Neural cell (in vitro differentiated cells): ENCODE results near the gene CREB3L1. TPM values are rescaled to one million over a fixed set of nuclear protein-coding genes. Genes with fewer than 3 reads are reported as not detected.

Experiments
- H2AFZ ChIP-seq: fragments of 200-600, 300-800 bp; sonication (generic), shearing (Covaris generic); 2 replicates; pipeline ENCODE4 v1.6.0; 2014; ENCODE audit warnings: low read depth, mild to moderate bottlenecking, antibody characterized with exemption, low read length, moderate library complexity
- H3F3A ChIP-seq: fragments of 200-600 bp; shearing (Covaris generic); 2 replicates; pipeline ENCODE4 v1.6.1; 2016; ENCODE audit warnings: mild to moderate bottlenecking, moderate library complexity, mixed read lengths, antibody characterized with exemption, low read length; ENCODE audit not compliant: insufficient read depth, poor library complexity, severe bottlenecking
- H3K27ac ChIP-seq: fragments of 200-600, 300-800 bp; sonication (generic), shearing (Covaris generic); 2 replicates; pipeline ENCODE4 v1.5.1; 2014; ENCODE audit warnings: mild to moderate bottlenecking, low read length, moderate library complexity
- H3K27me3 ChIP-seq: fragments of 300-800, 200-600 bp; sonication (generic), shearing (Covaris generic); 2 replicates; pipeline ENCODE4 v1.6.0; 2014; ENCODE audit warnings: mild to moderate bottlenecking, low read depth, low read length, moderate library complexity; ENCODE audit not compliant: insufficient read depth
- H3K36me3 ChIP-seq: fragments of 300-800, 200-600 bp; sonication (generic), shearing (Covaris generic); 2 replicates; pipeline ENCODE4 v1.5.1; 2014; ENCODE audit warnings: mild to moderate bottlenecking, antibody characterized with exemption, low read length, moderate library complexity; ENCODE audit not compliant: insufficient read depth
- H3K4me2 ChIP-seq: fragments of 300-800, 200-600 bp; sonication (generic), shearing (Covaris generic); 2 replicates; pipeline ENCODE4 v1.6.0; 2014; ENCODE audit warnings: mild to moderate bottlenecking, low read length
- H3K4me3 ChIP-seq: fragments of 300-800, 200-600 bp; sonication (generic), shearing (Covaris generic); 2 replicates; pipeline ENCODE4 v1.5.1; 2014; ENCODE audit warnings: mild to moderate bottlenecking, low read length, moderate library complexity
- H3K79me2 ChIP-seq: fragments of 200-600 bp; shearing (Covaris generic); replicated peaks from 2 replicates; pipeline ENCODE4 v1.6.0; 2014; ENCODE audit warnings: mild to moderate bottlenecking, low read length, moderate library complexity; ENCODE audit not compliant: insufficient read depth
- H3K9ac ChIP-seq: fragments of 300-800, 200-600 bp; sonication (generic), shearing (Covaris generic); 2 replicates; pipeline ENCODE4 v1.6.1; 2016; ENCODE audit warnings: mild to moderate bottlenecking, low read length, mixed read lengths
- H3K9me2 ChIP-seq: fragments of 200-600 bp; shearing (Covaris generic); 2 replicates; pipeline ENCODE4 v1.6.1; 2016; ENCODE audit warnings: mild to moderate bottlenecking, low read length, mixed read lengths; ENCODE audit not compliant: insufficient read depth
- H3K9me3 ChIP-seq: fragments of 200-600, 300-800 bp; sonication (generic), shearing (Covaris generic); 2 replicates; pipeline ENCODE4 v1.6.1; 2016; ENCODE audit warnings: mild to moderate bottlenecking, mixed run types, low read length, moderate library complexity, mixed read lengths
- H4K20me1 ChIP-seq: fragments of 200-600 bp; shearing (Covaris generic); 2 replicates; pipeline ENCODE4 v1.6.1; 2016; ENCODE audit warnings: mild to moderate bottlenecking, mixed run types; ENCODE audit not compliant: insufficient read depth
- CTCF ChIP-seq: fragments of 450-650 bp; IDR thresholded peaks from 2 replicates; pipeline ENCODE4 v1.5.1; 2014; ENCODE audit warnings: antibody characterized with exemption, mild to moderate bottlenecking, moderate library complexity; ENCODE audit not compliant: poor library complexity, severe bottlenecking
- EP300 ChIP-seq: fragments of 450-650 bp; conservative IDR thresholded peaks from 2 replicates; pipeline ENCODE4 v1.6.1; 2014; ENCODE audit warnings: antibody characterized with exemption, mild to moderate bottlenecking, moderate library complexity; ENCODE audit not compliant: poor library complexity, severe bottlenecking
- EZH2 ChIP-seq: fragments of 200-600, 300-800 bp; shearing (Covaris generic), sonication (generic); IDR thresholded peaks from 2 replicates; pipeline ENCODE4 v1.6.1; 2014; ENCODE audit warnings: antibody characterized with exemption, low read length, borderline replicate concordance, mild to moderate bottlenecking; ENCODE audit not compliant: insufficient read depth, poor library complexity, severe bottlenecking
- MXI1 ChIP-seq: fragments of 450-650 bp; conservative IDR thresholded peaks from 2 replicates; pipeline ENCODE4 v1.6.1; 2014; ENCODE audit warnings: antibody characterized with exemption, mild to moderate bottlenecking; ENCODE audit not compliant: poor library complexity, severe bottlenecking
- POLR2AphosphoS5 ChIP-seq: IDR thresholded peaks from 2 replicates; pipeline ENCODE4 v1.6.1; 2012
- RAD21 ChIP-seq: fragments of 450-650 bp; conservative IDR thresholded peaks from 2 replicates; pipeline ENCODE4 v1.6.1; 2014; ENCODE audit warnings: antibody characterized with exemption, mild to moderate bottlenecking, moderate library complexity
- REST ChIP-seq: IDR thresholded peaks from 2 replicates; pipeline ENCODE4 v1.6.1; 2012; ENCODE audit warnings: borderline replicate concordance
- SMC3 ChIP-seq: fragments of 450-650 bp; conservative IDR thresholded peaks from 2 replicates; pipeline ENCODE4 v1.6.1; 2014; ENCODE audit warnings: antibody characterized with exemption, mild to moderate bottlenecking, moderate library complexity; ENCODE audit not compliant: poor library complexity
- TAF1 ChIP-seq: IDR thresholded peaks from 2 replicates; pipeline ENCODE4 v1.6.1; 2012; ENCODE audit warnings: low read depth
- polyA plus RNA-seq: library from polyadenylated mRNA; depleted of rRNA; stranded (reverse); fragments of >200 nt; gene quantifications from 2 replicates; pipeline ENCODE4 v1.2.3, GENCODE V29; 2014

Gene CREB3L1
- polyA plus RNA-seq, 1 donor from 2014 or later, result not detected

- no peaks in the 10 kb centered on the region for H3K79me2 ChIP-seq
- H3K27me3 ChIP-seq, result peaks cover 26% of the 10 kb centered on the region
- no peak for TF ChIP-seq SMC3
- TF ChIP-seq CTCF, result no peak
- TF ChIP-seq RAD21, result no peak
- TF ChIP-seq EZH2, result no peak
- TF ChIP-seq EP300, result no peak
- no peak for TF ChIP-seq REST
- no peak for TF ChIP-seq MXI1
- TF ChIP-seq POLR2AphosphoS5, result no peak
- TF ChIP-seq TAF1, result no peak
- no peaks in the 10 kb centered on the region for H4K20me1 ChIP-seq
- no peaks in the 10 kb centered on the region for H3K9me2 ChIP-seq
- H3K27ac ChIP-seq, result no peak overlapping the region
- H2AFZ ChIP-seq, result no peak overlapping the region
- H3K4me3 ChIP-seq, result no peak overlapping the region
- peaks cover 5% of the 10 kb centered on the region for H3F3A ChIP-seq
- no peaks in the 10 kb centered on the region for H3K9me3 ChIP-seq
- no peak overlapping the region for H3K4me2 ChIP-seq
- no peak overlapping the region for H3K9ac ChIP-seq
- H3K36me3 ChIP-seq, result no peaks in the 10 kb centered on the region
These were observed 43.2 kb upstream of the CREB3L1 start for GRCh38 chr11:46234311-46234710.

GRCh38 chr11:46235777-46236688, 41.4 kb upstream of the CREB3L1 start:
- Histone ChIP-seq H3K27me3 (peaks cover 26% of the 10 kb centered on the region), H3F3A (peaks cover 9% of the 10 kb centered on the region), H3K9me2 (no peaks in the 10 kb centered on the region), H3K9ac (no peak overlapping the region), H3K4me3 (no peak overlapping the region), H3K79me2 (no peaks in the 10 kb centered on the region), H2AFZ (no peak overlapping the region), H3K27ac (no peak overlapping the region), H3K4me2 (no peak overlapping the region), H3K9me3 (no peaks in the 10 kb centered on the region), H4K20me1 (no peaks in the 10 kb centered on the region), H3K36me3 (no peaks in the 10 kb centered on the region)
- TF ChIP-seq EZH2, result no peak
- TF ChIP-seq TAF1, result no peak
- no peak for TF ChIP-seq REST
- TF ChIP-seq MXI1, result no peak
- TF ChIP-seq RAD21, result no peak
- TF ChIP-seq CTCF, result no peak
- TF ChIP-seq SMC3, result no peak
- TF ChIP-seq EP300, result no peak
- no peak for TF ChIP-seq POLR2AphosphoS5
